Activated CD4-positive, alpha-beta T cell treated with anti-CD3 and anti-CD28 coated beads for 36 hours (primary cell): Measurements from ENCODE around the gene GPR183. TPM values are rescaled to one million over a fixed set of nuclear protein-coding genes. Genes with fewer than 3 reads are reported as not detected.
"Not testable (repeated sequence)": the region's sequence is repeated elsewhere in the genome, so short reads cannot be mapped to it uniquely, and the experiment has no call there.

Experiments used
- ATAC-seq: fragments of 200-7000 bp; cut with Tn5 transposase; one replicate; pipeline ENCODE4 v1.10.0; 2021; ENCODE audit warnings: mild to moderate bottlenecking, moderate library complexity
- CTCF ChIA-PET: fragments of 350-600 bp; sonication (Branson Sonifier 250); formaldehyde crosslinking; loops from one replicate; lab custom pipeline; 2021; ENCODE audit warnings: antibody characterized with exemption; lab: Charles Lee
- POLR2A ChIA-PET: fragments of 350-600 bp; sonication (Branson Sonifier 250); formaldehyde crosslinking; loops from one replicate; lab custom pipeline; 2021; ENCODE audit warnings: antibody characterized with exemption, inconsistent platforms; lab: Charles Lee
- DNase-seq: peaks from one replicate; pipeline ENCODE4 v3.0.0-alpha.2; 2020
- H3K27ac Mint-ChIP-seq: one replicate; pipeline ENCODE4 v1.8.0; 2021; ENCODE audit warnings: mixed read lengths
- H3K27me3 Mint-ChIP-seq: one replicate; pipeline ENCODE4 v1.8.0; 2021; ENCODE audit warnings: mixed read lengths
- H3K36me3 Mint-ChIP-seq: one replicate; pipeline ENCODE4 v1.8.0; 2021; ENCODE audit warnings: low read depth, mixed read lengths
- H3K4me1 Mint-ChIP-seq: one replicate; pipeline ENCODE4 v1.8.0; 2021; ENCODE audit warnings: mixed read lengths
- H3K4me3 Mint-ChIP-seq: one replicate; pipeline ENCODE4 v1.8.0; 2021; ENCODE audit warnings: mild to moderate bottlenecking, moderate library complexity, mixed read lengths
- H3K9me3 Mint-ChIP-seq: one replicate; pipeline ENCODE4 v1.8.0; 2021; ENCODE audit warnings: low read depth, mixed read lengths
- intact Hi-C, 2 experiments: fragments of 100-400 bp; cut with DNase I in 1 of 2; cut with micrococcal nuclease in 1 of 2; formaldehyde crosslinking; loops; one replicate each; pipeline versions ENCODE4 v1.14.2 to v1.15.1; 2022 to 2024; cut with DNase I, micrococcal nuclease
- microRNA-seq: library from miRNA; unstranded; fragments of <30 nt; microRNA quantifications from one replicate; pipeline ENCODE4 v1.2.0, GENCODE V29; 2021; ENCODE audit warnings: borderline replicate concordance
- total RNA-seq, 2 experiments: library from RNA; stranded (reverse); gene quantifications; one replicate each; pipeline ENCODE4 v1.2.3, GENCODE V29; 2021

The GPR183 gene
- total RNA-seq, 2 experiments from 2014 or later: 50.3 to 51.9 TPM

- H3K27me3 Mint-ChIP-seq: no peaks in the 10 kb centered on the region
- peak overlapping the region; percentile 80 for H3K27ac Mint-ChIP-seq
- ChIA-PET CTCF (interaction anchor here (0.6 to 4.9 kb wide), 19 partner anchors 8 to 184 kb away, joined by 3 to 22 read pairs (median 4); no protein-coding TSS in a partner anchor), POLR2A (interaction anchor here (0.7 to 1.6 kb wide), 5 partner anchors 24 to 56 kb away, joined by 3 to 10 read pairs (median 8); partner anchors contain the start of gene UBAC2)
- H3K4me3 Mint-ChIP-seq: peak overlapping the region; percentile 61
- H3K4me1 Mint-ChIP-seq: peaks cover 73% of the 10 kb centered on the region
- intact Hi-C loops: no loop called here
- peaks cover 56% of the 10 kb centered on the region for H3K36me3 Mint-ChIP-seq
- H3K9me3 Mint-ChIP-seq: no peaks in the 10 kb centered on the region
- DNase-seq (no peak), ATAC-seq (no peak)
Observed at GRCh38 chr13:99256283-99256682, 50.9 kb downstream of the GPR183 start.

- Mint-ChIP-seq H3K9me3 (no peaks in the 10 kb centered on the region), H3K36me3 (peaks cover 57% of the 10 kb centered on the region), H3K27ac (peak overlapping the region; percentile 80), H3K27me3 (no peaks in the 10 kb centered on the region), H3K4me3 (no peak overlapping the region), H3K4me1 (peaks cover 72% of the 10 kb centered on the region)
- ChIA-PET CTCF (interaction anchor here (0.9 to 4.9 kb wide), 12 partner anchors 9 to 179 kb away, joined by 3 to 22 read pairs (median 6); no protein-coding TSS in a partner anchor), POLR2A (interaction anchor here (0.8 kb wide), 1 partner anchor 17 kb away, joined by 4 read pairs; no protein-coding TSS in a partner anchor)
- DNase-seq (no peak), ATAC-seq (no peak)
- intact Hi-C loops: loop anchor here in 1 of 2 experiments (2.0 kb wide), 1 partner anchor 16 kb away; no protein-coding TSS in a partner anchor
Observed at GRCh38 chr13:99255271-99255670, 51.9 kb downstream of the GPR183 start.

- H3K36me3 Mint-ChIP-seq: peaks cover 57% of the 10 kb centered on the region
- ATAC-seq: no peak
Observed at GRCh38 chr13:99254830-99255229, 52.4 kb downstream of the GPR183 start.

GRCh38 chr13:99251921-99252320 lies 55.3 kb downstream of the GPR183 start:
- peaks cover 4% of the 10 kb centered on the region for H3K9me3 Mint-ChIP-seq

More at GRCh38 chr13:99254830-99255229, 52.4 kb downstream of the GPR183 start:
- CTCF ChIA-PET: interaction anchor here (1.4 to 4.9 kb wide), 7 partner anchors 10 to 79 kb away, joined by 3 to 22 read pairs (median 7); no protein-coding TSS in a partner anchor
- intact Hi-C loops: loop anchor here in 1 of 2 experiments (2.0 kb wide), 1 partner anchor 16 kb away; no protein-coding TSS in a partner anchor
- Mint-ChIP-seq H3K4me1 (peaks cover 72% of the 10 kb centered on the region), H3K4me3 (no peak overlapping the region), H3K27ac (peak overlapping the region; percentile 80), H3K9me3 (no peaks in the 10 kb centered on the region), H3K27me3 (no peaks in the 10 kb centered on the region)
- no peak for DNase-seq
- POLR2A ChIA-PET: no interaction called here

GRCh38 chr13:99250982-99251825 lies 56.0 kb downstream of the GPR183 start:
- intact Hi-C loops: no loop called here
- no peaks in the 10 kb centered on the region for H3K27me3 Mint-ChIP-seq
- H3K4me1 Mint-ChIP-seq: peaks cover 51% of the 10 kb centered on the region
- ATAC-seq: peak; percentile 84
- H3K36me3 Mint-ChIP-seq: peaks cover 65% of the 10 kb centered on the region
- peaks cover 4% of the 10 kb centered on the region for H3K9me3 Mint-ChIP-seq
- ChIA-PET CTCF (interaction anchor here (0.8 to 1.4 kb wide), 2 partner anchors 18 to 43 kb away, joined by 3 to 5 read pairs; no protein-coding TSS in a partner anchor), POLR2A (interaction anchor here (0.9 kb wide), 1 partner anchor 37 kb away, joined by 4 read pairs; no protein-coding TSS in a partner anchor)
- H3K4me3 Mint-ChIP-seq: peak overlapping the region; percentile 1
- H3K27ac Mint-ChIP-seq: peak overlapping the region; percentile 69
- no peak for DNase-seq

More at GRCh38 chr13:99251921-99252320, 55.3 kb downstream of the GPR183 start:
- Mint-ChIP-seq H3K36me3 (peaks cover 67% of the 10 kb centered on the region), H3K4me3 (no peak overlapping the region), H3K4me1 (peaks cover 57% of the 10 kb centered on the region), H3K27ac (peak overlapping the region; percentile 69), H3K27me3 (no peaks in the 10 kb centered on the region)
- intact Hi-C loops: no loop called here
- no peak for ATAC-seq
- POLR2A ChIA-PET: interaction anchor here (0.9 kb wide), 1 partner anchor 38 kb away, joined by 4 read pairs; no protein-coding TSS in a partner anchor
- no peak for DNase-seq
- CTCF ChIA-PET: interaction anchor here (1.4 to 1.8 kb wide), 2 partner anchors 33 to 44 kb away, joined by 5 read pairs; no protein-coding TSS in a partner anchor

- peaks cover 63% of the 10 kb centered on the region for H3K36me3 Mint-ChIP-seq
- POLR2A ChIA-PET, DNase-seq, H3K27ac Mint-ChIP-seq, H3K27me3 Mint-ChIP-seq, H3K4me3 Mint-ChIP-seq, CTCF ChIA-PET, H3K9me3 Mint-ChIP-seq, intact Hi-C loops, ATAC-seq: not testable (repeated sequence)
- peaks cover 38% of the 10 kb centered on the region for H3K4me1 Mint-ChIP-seq
Observed at GRCh38 chr13:99249606-99250005, 57.6 kb downstream of the GPR183 start.

- H3K27ac Mint-ChIP-seq, H3K4me3 Mint-ChIP-seq, H3K27me3 Mint-ChIP-seq, ATAC-seq, intact Hi-C loops, POLR2A ChIA-PET, DNase-seq, H3K9me3 Mint-ChIP-seq: not testable (repeated sequence)
- Mint-ChIP-seq H3K4me1 (peaks cover 37% of the 10 kb centered on the region), H3K36me3 (peaks cover 63% of the 10 kb centered on the region)
- CTCF ChIA-PET: interaction anchor here (1.7 to 1.8 kb wide), 2 partner anchors 11 to 73 kb away, joined by 6 to 8 read pairs; no protein-coding TSS in a partner anchor
Observed at GRCh38 chr13:99249178-99249577, 58.0 kb downstream of the GPR183 start.

- Mint-ChIP-seq H3K9me3 (peaks cover 4% of the 10 kb centered on the region), H3K27ac (no peak overlapping the region), H3K4me3 (no peak overlapping the region), H3K36me3 (peaks cover 58% of the 10 kb centered on the region), H3K4me1 (peaks cover 21% of the 10 kb centered on the region), H3K27me3 (no peaks in the 10 kb centered on the region)
- ATAC-seq (no peak), DNase-seq (no peak)
- POLR2A ChIA-PET: interaction anchor here (0.8 kb wide), 1 partner anchor 36 kb away, joined by 3 read pairs; no protein-coding TSS in a partner anchor
- intact Hi-C loops: no loop called here
- CTCF ChIA-PET: interaction anchor here (0.9 to 3.1 kb wide), 3 partner anchors 9 to 14 kb away, joined by 3 to 14 read pairs (median 5); partner anchors contain the start of gene GPR18
Observed at GRCh38 chr13:99246100-99246499, 61.1 kb downstream of the GPR183 start.

Small RNA genes lying within 50 kb of the gene (microRNA-seq; reads per million reads assigned to microRNA genes)
- gene MIR623: not detected

Other genes with a start within 250 kb of the GPR183 start
- gene UBAC2, start 106.5 kb downstream of the GPR183 start, total RNA-seq: 10 to 100 TPM; 48.4 to 56.3 TPM
- 1 to 10 TPM; 6.0 to 9.5 TPM for gene GPR18, start 49.0 kb downstream of the GPR183 start, total RNA-seq
- gene TM9SF2, start 194.1 kb upstream of the GPR183 start, total RNA-seq: 10 to 100 TPM; 51.8 to 53.4 TPM